Astrocyte of the spinal cord (primary cell): Measurements from ENCODE around the gene ESR2.

Source experiments
- DNase-seq: peaks from one replicate; pipeline ENCODE4 v3.0.0; 2011; ENCODE audit warnings: low read depth, low spot score
- H3K4me3 ChIP-seq: 2 replicates; pipeline ENCODE4 v1.5.1; 2011; ENCODE audit warnings: low read depth, mild to moderate bottlenecking, low read length, moderate library complexity
- CTCF ChIP-seq: IDR thresholded peaks from 2 replicates; pipeline ENCODE4 v1.5.1; 2012; ENCODE audit warnings: low read depth, mild to moderate bottlenecking, low read length, inconsistent platforms
- in situ Hi-C: cut with HindIII; loops from 2 replicates; pipeline ENCODE4 v1.10.0; 2017; ENCODE audit warnings: low sequenced_read_pairs

The ESR2 gene

GRCh38 chr14:64229489-64229888 is 64.7 kb downstream of the ESR2 start:
- in situ Hi-C loops = no loop called here
- no peak for DNase-seq
- H3K4me3 ChIP-seq = no peak overlapping the region
- no peak for TF ChIP-seq CTCF

DNA sequence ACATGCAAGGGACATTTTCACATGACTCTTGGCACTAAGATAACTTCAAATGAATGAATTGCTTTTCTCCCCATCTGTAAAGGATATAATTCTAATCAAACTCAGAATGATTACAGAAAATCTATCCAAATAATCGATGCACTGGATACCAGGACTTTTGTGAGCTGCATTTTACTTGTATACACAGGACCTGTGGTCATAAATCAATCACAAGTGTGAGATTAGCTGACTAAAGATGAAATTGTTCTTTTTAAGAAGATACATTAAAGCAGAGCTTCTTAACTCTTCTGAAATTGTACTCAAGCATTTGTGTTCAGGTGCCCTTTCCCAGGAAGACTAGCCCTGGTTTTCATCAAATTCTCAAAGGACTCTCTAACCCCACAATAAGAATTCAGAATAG is 66.3 kb downstream of the ESR2 start:
- TF ChIP-seq CTCF = no peak
- in situ Hi-C loops = no loop called here
- no peak for DNase-seq
- H3K4me3 ChIP-seq = no peak overlapping the region

DNA sequence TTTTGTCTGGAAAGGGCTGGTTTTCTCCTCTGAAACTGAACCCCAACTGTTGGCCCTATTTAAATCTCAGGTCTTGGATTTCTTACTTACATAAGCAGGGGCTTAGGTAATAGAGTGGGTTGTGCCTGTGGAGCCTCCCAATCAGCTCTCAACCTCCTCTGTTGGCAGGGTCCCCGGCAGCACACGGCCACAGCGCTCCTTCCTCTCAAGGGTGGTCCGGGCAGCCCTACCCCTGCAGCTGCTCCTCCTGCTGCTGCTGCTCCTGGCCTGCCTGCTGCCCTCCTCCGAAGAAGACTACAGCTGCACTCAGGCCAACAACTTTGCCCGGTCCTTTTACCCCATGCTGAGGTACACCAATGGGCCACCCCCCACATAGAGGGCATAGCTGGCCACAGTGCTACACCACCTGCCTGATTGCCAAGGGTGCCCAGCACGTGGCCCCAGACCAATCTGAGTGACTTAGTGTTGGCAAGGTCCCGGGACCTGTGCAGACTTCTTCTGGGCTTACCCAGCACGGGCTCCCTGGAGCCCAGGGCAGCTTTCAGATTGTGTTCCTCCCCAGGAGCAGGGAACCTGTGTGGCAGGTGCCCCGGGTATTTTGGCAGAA is 68.9 kb downstream of the ESR2 start:
- in situ Hi-C loops = no loop called here
- H3K4me3 ChIP-seq = no peak overlapping the region
- TF ChIP-seq CTCF = no peak
- no peak for DNase-seq

DNA sequence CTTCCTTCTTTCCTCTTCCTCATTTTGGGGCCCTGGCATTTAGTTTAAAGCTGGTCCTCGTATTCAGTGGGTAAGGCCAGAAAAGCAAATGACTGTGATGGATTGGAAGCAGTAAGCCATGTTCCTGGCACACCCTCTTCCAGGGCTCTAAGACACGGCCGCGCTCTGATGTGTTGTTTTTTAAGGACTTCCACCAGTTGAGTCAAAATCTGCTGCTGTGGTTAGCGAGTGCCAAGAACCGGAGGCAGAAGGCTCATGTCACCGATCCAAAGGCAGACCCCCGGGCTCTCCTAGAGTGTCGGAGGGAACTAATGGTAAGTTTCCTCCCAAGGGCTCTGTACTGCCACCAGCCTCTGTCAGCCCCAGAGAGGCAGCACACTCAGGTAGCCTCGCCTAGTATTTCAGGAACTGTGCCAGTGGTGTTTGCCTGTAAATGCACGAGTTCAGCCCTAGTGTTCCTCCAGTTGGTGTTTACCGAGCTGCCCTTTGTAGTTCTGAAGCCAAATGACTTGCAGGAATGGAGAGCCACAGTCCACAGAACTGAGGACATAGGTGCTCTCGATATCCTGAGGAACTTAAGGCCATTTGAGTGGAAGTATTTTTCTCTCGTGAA is 72.7 kb downstream of the ESR2 start:
- in situ Hi-C loops = no loop called here
- no peak for DNase-seq
- H3K4me3 ChIP-seq = no peak overlapping the region
- no peak for TF ChIP-seq CTCF

- DNase-seq = no peak
- TF ChIP-seq CTCF = no peak
- in situ Hi-C loops = no loop called here
- no peak overlapping the region for H3K4me3 ChIP-seq
Measured at GRCh38 chr14:64220466-64220865, 73.7 kb downstream of the ESR2 start.

DNA sequence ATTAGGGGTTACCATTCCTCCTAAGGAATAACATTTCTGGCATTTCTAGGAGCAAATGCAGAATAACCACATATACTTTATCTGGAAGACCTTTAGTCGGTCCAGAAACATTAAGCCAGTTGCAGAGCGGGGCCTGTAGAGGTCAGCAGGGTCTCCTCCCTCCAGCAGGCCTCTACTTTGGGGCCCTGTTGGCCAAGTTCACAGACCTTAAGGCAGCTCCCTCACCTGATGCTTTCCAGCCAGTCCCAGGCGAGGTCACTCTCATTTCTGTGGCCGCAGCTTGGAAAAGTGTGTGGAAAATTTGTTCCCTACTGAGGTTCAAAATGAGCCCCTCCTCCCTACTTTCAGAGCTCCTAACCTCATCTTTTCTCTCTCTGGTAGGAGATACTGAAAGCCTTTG is 74.1 kb downstream of the ESR2 start:
- H3K4me3 ChIP-seq = no peak overlapping the region
- no peak for DNase-seq
- in situ Hi-C loops = no loop called here
- no peak for TF ChIP-seq CTCF
